Measurements from ENCODE around the gene IL23A. TPM values are rescaled to one million over a fixed set of nuclear protein-coding genes. Genes with fewer than 3 reads are reported as not detected.

IL23A gene
- total RNA-seq, 1 donor from 2014 or later: 0.23 TPM

- Mint-ChIP-seq H3K36me3 (ENCODE audit: low read depth) (peaks cover 3% of the 10 kb centered on the region), H3K4me3 (peak within 1 kb of the TSS; percentile 96), H3K4me1 (peaks cover 19% of the 10 kb centered on the region), H3K27me3 (ENCODE audit: low read depth) (peaks cover 13% of the 10 kb centered on the region), H3K27ac (ENCODE audit: unreplicated experiment) (peak within 1 kb of the TSS; percentile 84), H3K9me3 (no peaks in the 10 kb centered on the region)
- TF ChIP-seq CTCF (conservative IDR thresholded peaks at IDR 0.05): no peak
- peak; percentile 96 for DNase-seq (ENCODE audit: low read depth, low spot score)
These were observed 21.4 kb downstream of the IL23A start, which contains the start of gene STAT2 for GRCh38 chr12:56359851-56360767. STAT2 (minus strand) TSS chr12:56360107; CDS start chr12:56356571, 3,536 bp downstream.

- peak overlapping the region; percentile 96 for H3K4me3 Mint-ChIP-seq
- TF ChIP-seq CTCF (conservative IDR thresholded peaks at IDR 0.05): no peak
- H3K36me3 Mint-ChIP-seq (ENCODE audit: low read depth): no peaks in the 10 kb centered on the region
- H3K4me1 Mint-ChIP-seq: peaks cover 19% of the 10 kb centered on the region
- peaks cover 13% of the 10 kb centered on the region for H3K27me3 Mint-ChIP-seq (ENCODE audit: low read depth)
- H3K27ac Mint-ChIP-seq (ENCODE audit: unreplicated experiment): no peak overlapping the region
- DNase-seq (ENCODE audit: low read depth, low spot score): no peak
- H3K9me3 Mint-ChIP-seq: no peaks in the 10 kb centered on the region
These were observed 22.9 kb downstream of the IL23A start for GRCh38 chr12:56361487-56362129.

GRCh38 chr12:56362130-56363059, 23.7 kb downstream of the IL23A start, which contains the start of gene APOF:
APOF (minus strand) TSS chr12:56362857; CDS start chr12:56362745, 112 bp downstream.
- H3K4me1 Mint-ChIP-seq: peaks cover 19% of the 10 kb centered on the region
- H3K27me3 Mint-ChIP-seq (ENCODE audit: low read depth): peaks cover 13% of the 10 kb centered on the region
- no peak for TF ChIP-seq CTCF (conservative IDR thresholded peaks at IDR 0.05)
- H3K36me3 Mint-ChIP-seq (ENCODE audit: low read depth): no peaks in the 10 kb centered on the region
- H3K27ac Mint-ChIP-seq (ENCODE audit: unreplicated experiment): no peak within 1 kb of the TSS
- no peak for DNase-seq (ENCODE audit: low read depth, low spot score)
- H3K4me3 Mint-ChIP-seq: peak within 1 kb of the TSS; percentile 96
- H3K9me3 Mint-ChIP-seq: no peaks in the 10 kb centered on the region

- H3K27me3 Mint-ChIP-seq (ENCODE audit: low read depth): peaks cover 22% of the 10 kb centered on the region
- H3K4me1 Mint-ChIP-seq: no peaks in the 10 kb centered on the region
- H3K27ac Mint-ChIP-seq (ENCODE audit: unreplicated experiment): no peak overlapping the region
- TF ChIP-seq CTCF (conservative IDR thresholded peaks at IDR 0.05): no peak
- no peak overlapping the region for H3K4me3 Mint-ChIP-seq
- no peaks in the 10 kb centered on the region for H3K36me3 Mint-ChIP-seq (ENCODE audit: low read depth)
- H3K9me3 Mint-ChIP-seq: peaks cover 3% of the 10 kb centered on the region
- no peak for DNase-seq (ENCODE audit: low read depth, low spot score)
These were observed 28.3 kb downstream of the IL23A start for GRCh38 chr12:56366948-56367347.

- Mint-ChIP-seq H3K9me3 (peaks cover 12% of the 10 kb centered on the region), H3K4me1 (no peaks in the 10 kb centered on the region), H3K36me3 (ENCODE audit: low read depth) (peaks cover 5% of the 10 kb centered on the region), H3K27me3 (ENCODE audit: low read depth) (peaks cover 18% of the 10 kb centered on the region), H3K27ac (ENCODE audit: unreplicated experiment) (no peak overlapping the region), H3K4me3 (no peak overlapping the region)
- DNase-seq (ENCODE audit: low read depth, low spot score): no peak
- TF ChIP-seq CTCF (conservative IDR thresholded peaks at IDR 0.05): no peak
These were observed 34.8 kb downstream of the IL23A start for GRCh38 chr12:56373515-56373914.
